Measurements from ENCODE around the gene ATF5. TPM values are rescaled to one million over a fixed set of nuclear protein-coding genes. Genes with fewer than 3 reads are reported as not detected.

The ATF5 gene
- total and polyA plus RNA-seq, 10 of the 15 experiments (the other 5 are each of a cell fraction or from before 2014, with no cell fraction given) = 9.1 to 133 (median 24.0) TPM

GRCh38 chr19:49887665-49888509 lies 41.1 kb upstream of the ATF5 start (continued):
- no peak for TF ChIP-seq NFYA (IDR thresholded peaks at IDR 0.05; ENCODE audit: borderline replicate concordance, low read depth, low read length)
- no peak; the same call in 1 of the 2 replicates for TF ChIP-seq LARP7 (IDR thresholded peaks at IDR 0.05)
- no peak for TF ChIP-seq PAX8 (IDR thresholded peaks at IDR 0.05)
- TF ChIP-seq ZNF217 (IDR thresholded peaks at IDR 0.05) = no peak
- TF ChIP-seq DPF2 (IDR thresholded peaks at IDR 0.05) = peak; percentile 32; the same call in 1 of the 2 replicates
- TF ChIP-seq SUZ12 (IDR thresholded peaks at IDR 0.05; ENCODE audit: unreplicated experiment) = no peak
- TF ChIP-seq SUPT20H (IDR thresholded peaks at IDR 0.05; ENCODE audit: borderline replicate concordance, control insufficient read depth, low read depth, low read length) = no peak
- no peak for TF ChIP-seq WRNIP1 (IDR thresholded peaks at IDR 0.05; ENCODE audit: borderline replicate concordance, low read depth, low read length)
- TF ChIP-seq MTA2 (IDR thresholded peaks at IDR 0.05; ENCODE audit: low read depth) = peak; percentile 39; the same call in 1 of the 2 replicates
- no peak for TF ChIP-seq RBBP5 (conservative IDR thresholded peaks at IDR 0.05)
- no peak for TF ChIP-seq CTCF (IDR thresholded peaks at IDR 0.05 in 2 of 3, conservative IDR thresholded peaks at IDR 0.05 in 1 of 3; ENCODE audit: control insufficient read depth in 2 of 3, extremely low read depth in 1 of 3, insufficient read depth in 1 of 3, low read depth in 3 of 3, low read length in 3 of 3)
- no peak for TF ChIP-seq ZBED1 (IDR thresholded peaks at IDR 0.05; ENCODE audit: borderline replicate concordance)
- TF ChIP-seq ESRRA (IDR thresholded peaks at IDR 0.05; ENCODE audit: low read length) = no peak
- no peak for TF ChIP-seq SMAD5 (IDR thresholded peaks at IDR 0.05; ENCODE audit: low read depth)
- TF ChIP-seq SREBF1 (IDR thresholded peaks at IDR 0.05; ENCODE audit: low read length) = no peak
- TF ChIP-seq, protein P1, sequence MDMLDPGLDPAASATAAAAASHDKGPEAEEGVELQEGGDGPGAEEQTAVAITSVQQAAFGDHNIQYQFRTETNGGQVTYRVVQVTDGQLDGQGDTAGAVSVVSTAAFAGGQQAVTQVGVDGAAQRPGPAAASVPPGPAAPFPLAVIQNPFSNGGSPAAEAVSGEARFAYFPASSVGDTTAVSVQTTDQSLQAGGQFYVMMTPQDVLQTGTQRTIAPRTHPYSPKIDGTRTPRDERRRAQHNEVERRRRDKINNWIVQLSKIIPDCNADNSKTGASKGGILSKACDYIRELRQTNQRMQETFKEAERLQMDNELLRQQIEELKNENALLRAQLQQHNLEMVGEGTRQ (IDR thresholded peaks at IDR 0.05; ENCODE audit: borderline replicate concordance, low read depth, low read length) = no peak
- peak; percentile 84 for TF ChIP-seq NBN (IDR thresholded peaks at IDR 0.05)
- no peak for TF ChIP-seq JUNB (IDR thresholded peaks at IDR 0.05)
- TF ChIP-seq ZSCAN29 (IDR thresholded peaks at IDR 0.05) = no peak
- TF ChIP-seq NR2C2 (IDR thresholded peaks at IDR 0.05; ENCODE audit: borderline replicate concordance, control insufficient read depth, insufficient read length, low read depth) = no peak
- peak; percentile 64 for TF ChIP-seq POLR2A (IDR thresholded peaks at IDR 0.05; ENCODE audit: low read depth, low read length)
- TF ChIP-seq CBFB (IDR thresholded peaks at IDR 0.05; ENCODE audit: low read depth) = no peak
- TF ChIP-seq, protein P2, sequence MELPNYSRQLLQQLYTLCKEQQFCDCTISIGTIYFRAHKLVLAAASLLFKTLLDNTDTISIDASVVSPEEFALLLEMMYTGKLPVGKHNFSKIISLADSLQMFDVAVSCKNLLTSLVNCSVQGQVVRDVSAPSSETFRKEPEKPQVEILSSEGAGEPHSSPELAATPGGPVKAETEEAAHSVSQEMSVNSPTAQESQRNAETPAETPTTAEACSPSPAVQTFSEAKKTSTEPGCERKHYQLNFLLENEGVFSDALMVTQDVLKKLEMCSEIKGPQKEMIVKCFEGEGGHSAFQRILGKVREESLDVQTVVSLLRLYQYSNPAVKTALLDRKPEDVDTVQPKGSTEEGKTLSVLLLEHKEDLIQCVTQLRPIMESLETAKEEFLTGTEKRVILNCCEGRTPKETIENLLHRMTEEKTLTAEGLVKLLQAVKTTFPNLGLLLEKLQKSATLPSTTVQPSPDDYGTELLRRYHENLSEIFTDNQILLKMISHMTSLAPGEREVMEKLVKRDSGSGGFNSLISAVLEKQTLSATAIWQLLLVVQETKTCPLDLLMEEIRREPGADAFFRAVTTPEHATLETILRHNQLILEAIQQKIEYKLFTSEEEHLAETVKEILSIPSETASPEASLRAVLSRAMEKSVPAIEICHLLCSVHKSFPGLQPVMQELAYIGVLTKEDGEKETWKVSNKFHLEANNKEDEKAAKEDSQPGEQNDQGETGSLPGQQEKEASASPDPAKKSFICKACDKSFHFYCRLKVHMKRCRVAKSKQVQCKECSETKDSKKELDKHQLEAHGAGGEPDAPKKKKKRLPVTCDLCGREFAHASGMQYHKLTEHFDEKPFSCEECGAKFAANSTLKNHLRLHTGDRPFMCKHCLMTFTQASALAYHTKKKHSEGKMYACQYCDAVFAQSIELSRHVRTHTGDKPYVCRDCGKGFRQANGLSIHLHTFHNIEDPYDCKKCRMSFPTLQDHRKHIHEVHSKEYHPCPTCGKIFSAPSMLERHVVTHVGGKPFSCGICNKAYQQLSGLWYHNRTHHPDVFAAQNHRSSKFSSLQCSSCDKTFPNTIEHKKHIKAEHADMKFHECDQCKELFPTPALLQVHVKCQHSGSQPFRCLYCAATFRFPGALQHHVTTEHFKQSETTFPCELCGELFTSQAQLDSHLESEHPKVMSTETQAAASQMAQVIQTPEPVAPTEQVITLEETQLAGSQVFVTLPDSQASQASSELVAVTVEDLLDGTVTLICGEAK (IDR thresholded peaks at IDR 0.05; ENCODE audit: borderline replicate concordance) = no peak
- TF ChIP-seq, protein P3, sequence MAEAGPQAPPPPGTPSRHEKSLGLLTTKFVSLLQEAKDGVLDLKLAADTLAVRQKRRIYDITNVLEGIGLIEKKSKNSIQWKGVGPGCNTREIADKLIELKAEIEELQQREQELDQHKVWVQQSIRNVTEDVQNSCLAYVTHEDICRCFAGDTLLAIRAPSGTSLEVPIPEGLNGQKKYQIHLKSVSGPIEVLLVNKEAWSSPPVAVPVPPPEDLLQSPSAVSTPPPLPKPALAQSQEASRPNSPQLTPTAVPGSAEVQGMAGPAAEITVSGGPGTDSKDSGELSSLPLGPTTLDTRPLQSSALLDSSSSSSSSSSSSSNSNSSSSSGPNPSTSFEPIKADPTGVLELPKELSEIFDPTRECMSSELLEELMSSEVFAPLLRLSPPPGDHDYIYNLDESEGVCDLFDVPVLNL (IDR thresholded peaks at IDR 0.05; ENCODE audit: low read depth, low read length) = no peak
- no peak for TF ChIP-seq CEBPB (IDR thresholded peaks at IDR 0.05; ENCODE audit: borderline replicate concordance in 1 of 2, low read depth in 2 of 2, low read length in 2 of 2)
